ENCODE results near the gene VASN.

The VASN gene

GRCh38 chr16:4371357-4372000 is at the start of gene VASN:
Gene VASN (plus strand): TSS chr16:4371848. CDS start chr16:4380878, 9,030 bp downstream.
- DNase-seq (ENCODE audit: low read depth): no peak
- TF ChIP-seq CTCF (IDR thresholded peaks at IDR 0.05; ENCODE audit: control insufficient read depth, insufficient read depth, low read depth, low read length, missing control alignments): no peak

DNA sequence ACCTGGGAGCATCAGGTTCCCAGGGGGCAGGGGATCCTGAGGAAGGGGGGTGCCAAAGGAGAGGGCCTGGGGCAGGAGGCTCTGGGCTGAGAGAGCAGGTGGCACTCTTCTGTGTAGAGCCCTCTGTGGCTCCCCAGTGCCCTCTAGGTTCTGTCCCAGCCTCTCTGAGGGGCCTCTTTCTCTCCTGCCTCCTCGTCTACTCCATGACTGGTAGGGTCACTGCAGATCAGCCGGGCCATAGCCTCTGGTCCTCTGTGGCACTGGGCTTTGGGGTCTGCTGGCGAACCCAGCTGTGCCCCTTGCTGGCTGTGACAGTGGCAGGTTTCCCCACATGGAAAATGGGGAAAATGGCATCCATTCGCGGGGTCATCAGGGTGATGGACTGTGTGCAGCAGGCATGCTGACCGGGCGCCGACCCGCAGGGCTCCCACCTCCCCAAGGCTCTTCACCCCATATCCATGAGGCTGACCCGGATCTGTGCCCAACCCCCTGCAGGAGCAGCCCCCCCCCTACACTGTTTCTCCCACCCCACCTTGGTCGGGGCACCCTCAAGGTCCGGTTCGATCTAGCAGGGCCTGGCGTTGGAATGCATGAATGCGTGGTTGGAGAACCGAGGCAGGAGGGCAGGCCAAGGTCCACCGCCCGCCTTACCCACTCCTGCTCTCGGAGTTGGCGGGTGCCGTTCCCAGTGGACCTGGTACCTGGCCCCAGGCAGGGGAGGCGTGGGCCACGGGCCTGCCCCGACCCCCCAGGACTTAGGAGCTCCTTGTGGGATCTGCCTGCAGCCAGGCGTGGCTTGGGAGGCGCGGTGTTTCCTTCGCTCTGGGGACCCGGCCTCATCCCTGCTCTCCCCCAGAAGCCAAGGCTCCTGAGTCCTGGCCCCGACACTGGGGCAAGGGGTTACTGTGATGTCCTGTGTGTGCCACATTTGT is 49.3 kb upstream of the VASN start:
- DNase-seq (ENCODE audit: low read depth): no peak
- no peak overlapping the region for H3K4me3 ChIP-seq (ENCODE audit: control insufficient read depth, low read depth, low read length)

More at GRCh38 chr16:4371357-4372000, at the start of gene VASN:
- H3K4me3 ChIP-seq (ENCODE audit: control insufficient read depth, low read depth, low read length): peak within 1 kb of the TSS; percentile 99

GRCh38 chr16:4323071-4323844 is 48.4 kb upstream of the VASN start:
- no peak for TF ChIP-seq CTCF (IDR thresholded peaks at IDR 0.05; ENCODE audit: control insufficient read depth, insufficient read depth, low read depth, low read length, missing control alignments)
- DNase-seq (ENCODE audit: low read depth): no peak
- H3K4me3 ChIP-seq (ENCODE audit: control insufficient read depth, low read depth, low read length): no peak overlapping the region

More for the DNA sequence above, 49.3 kb upstream of the VASN start:
- no peak for TF ChIP-seq CTCF (IDR thresholded peaks at IDR 0.05; ENCODE audit: control insufficient read depth, insufficient read depth, low read depth, low read length, missing control alignments)

DNA sequence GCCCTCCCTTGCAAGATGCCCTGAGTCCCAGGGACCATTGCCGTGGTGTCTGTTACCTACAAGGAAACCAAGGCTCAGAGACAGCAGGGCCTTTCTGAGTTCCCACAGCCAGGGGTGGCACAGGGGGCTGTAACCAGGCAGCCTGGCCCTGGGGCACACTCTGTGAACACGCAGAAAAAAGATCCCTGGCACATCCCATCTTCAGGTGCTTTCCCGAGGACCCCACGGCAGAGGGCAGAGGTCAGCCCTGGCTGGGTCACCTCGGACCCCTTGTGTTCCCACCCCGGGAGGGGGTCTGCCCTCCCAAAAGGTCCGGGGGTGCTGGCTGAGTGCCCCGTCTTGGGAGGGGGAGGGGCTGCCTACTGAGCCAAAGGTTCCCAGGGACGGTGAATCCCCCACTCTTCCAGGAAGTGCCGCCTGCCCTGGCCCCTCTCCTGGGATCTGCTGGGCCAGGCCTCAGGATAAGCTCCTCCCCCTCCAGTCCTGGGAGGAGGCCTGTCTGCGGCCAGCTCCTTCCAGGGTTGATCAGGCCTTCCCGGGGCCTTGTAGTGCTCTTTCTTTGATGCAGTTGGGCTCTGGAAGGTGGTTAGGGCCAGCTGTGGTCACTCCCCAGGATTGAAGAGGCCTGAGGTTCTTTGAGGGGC is 47.7 kb upstream of the VASN start:
- no peak for TF ChIP-seq CTCF (IDR thresholded peaks at IDR 0.05; ENCODE audit: control insufficient read depth, insufficient read depth, low read depth, low read length, missing control alignments)
- no peak overlapping the region for H3K4me3 ChIP-seq (ENCODE audit: control insufficient read depth, low read depth, low read length)
- DNase-seq (ENCODE audit: low read depth): no peak

DNA sequence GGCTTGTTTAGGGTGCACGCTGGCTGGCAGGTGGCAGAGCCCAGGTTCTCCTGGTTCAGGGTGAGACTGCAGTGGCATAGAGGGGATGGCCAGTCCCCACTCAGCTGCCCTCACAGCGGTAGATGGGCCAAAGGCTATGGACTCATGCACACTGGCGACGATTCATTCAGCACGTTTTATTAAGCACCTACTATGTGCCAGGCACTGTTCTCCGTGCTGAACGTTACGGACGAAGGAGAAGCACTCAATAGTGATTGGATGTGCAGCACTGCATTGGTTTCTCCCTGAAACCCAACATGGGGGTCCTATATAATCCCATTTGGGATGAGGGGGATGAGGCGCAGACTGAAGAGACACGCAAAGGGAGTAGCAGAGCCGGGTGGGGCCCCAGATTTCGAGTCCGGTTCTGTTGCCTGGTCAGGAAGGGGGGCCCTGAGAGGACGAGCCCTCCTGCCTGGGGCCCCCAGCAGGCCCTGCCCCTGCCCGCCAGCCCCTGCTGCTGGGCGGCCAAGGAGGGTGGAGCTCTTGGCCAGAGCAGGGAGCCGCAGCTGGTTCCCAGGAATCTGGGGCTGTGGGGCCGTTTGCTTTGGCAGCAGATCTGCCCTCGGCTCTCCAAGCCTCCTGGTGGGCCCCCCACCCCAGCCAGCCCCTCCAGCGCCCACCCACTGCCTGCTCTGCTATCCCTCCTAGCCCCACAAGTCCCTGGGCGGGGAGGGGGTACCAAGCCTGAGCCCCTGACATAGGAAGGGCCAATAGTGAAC is 47.0 kb upstream of the VASN start:
- DNase-seq (ENCODE audit: low read depth): no peak
- no peak overlapping the region for H3K4me3 ChIP-seq (ENCODE audit: control insufficient read depth, low read depth, low read length)
- TF ChIP-seq CTCF (IDR thresholded peaks at IDR 0.05; ENCODE audit: control insufficient read depth, insufficient read depth, low read depth, low read length, missing control alignments): no peak

All from AG09309 (cell line).